Right lung (tissue), 10 donors: ENCODE data around the gene RBM27. TPM values are rescaled to one million over a fixed set of nuclear protein-coding genes. Genes with fewer than 3 reads are reported as not detected.
A peak's percentile ranks its signal among the peaks of the same experiment; 100 is the strongest.
"Not testable (repeated sequence)": the region's sequence is repeated elsewhere in the genome, so short reads cannot be mapped to it uniquely, and the experiment has no call there.

Experiments used
- DNase-seq, 2 donors: peaks; one replicate each; pipeline ENCODE4 v3.0.0-alpha.2; 2013
- long read RNA-seq, 8 donors: transcript quantifications; one replicate each; lab custom pipeline, GENCODE V29; 2026
- polyA plus RNA-seq, 5 donors: library from polyadenylated mRNA; unstranded; fragments of 120-200 nt; gene quantifications; one replicate each; pipeline versions ENCODE4 v1.2.1 to v1.2.3, GENCODE V29; 2013; ENCODE audit warnings: inconsistent platforms in 1 of 5, low replicate concordance in 1 of 5; ENCODE audit not compliant: insufficient read length in 5 of 5, insufficient read depth in 1 of 5

The RBM27 gene
- polyA plus RNA-seq: 10 to 100 TPM; 21.2 to 30.7 (median 28.5) TPM
- long read RNA-seq, donor 1: 0 reads
- long read RNA-seq, donor 2: 0 reads
- long read RNA-seq, donor 3: 0 reads
- long read RNA-seq, donor 4: 0 reads
- long read RNA-seq, donor 5: 0 reads
- long read RNA-seq, donor 6, full-length matches to known transcripts: 1 of 8 reads
- long read RNA-seq, donor 6, partial matches to known transcripts: 7 of 8 reads
- long read RNA-seq, donor 6, other reads (novel, unspliced or antisense): 0 of 8 reads
- long read RNA-seq, donor 7: 0 reads
- long read RNA-seq, donor 8: 0 reads

- peak; percentile 95 to 97 for DNase-seq
Measured at GRCh38 chr5:146203011-146203871, at the start of gene RBM27. TSS of gene RBM27 (plus strand) at chr5:146203605. CDS start at chr5:146203766, 161 bp downstream.

- no peak for DNase-seq
Measured at GRCh38 chr5:146158255-146158654, 45.1 kb upstream of the RBM27 start.

DNA sequence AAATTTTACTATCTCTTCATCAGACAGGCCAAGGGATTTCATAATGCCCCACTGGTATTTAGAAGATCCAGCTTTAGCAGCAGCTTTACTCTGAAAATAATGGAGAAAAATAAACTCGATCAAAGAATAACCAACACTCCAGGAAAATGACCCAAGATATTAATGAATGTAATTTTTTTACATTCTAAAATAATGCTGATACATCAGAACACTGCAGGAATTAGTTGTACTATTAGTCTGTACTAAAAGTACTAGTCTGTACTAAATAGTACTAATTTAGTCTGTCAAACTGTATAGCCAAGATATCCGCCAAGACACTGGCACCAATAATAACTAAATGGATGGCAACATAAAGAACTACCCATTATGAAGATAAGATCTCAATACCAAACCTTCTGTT is 39.0 kb upstream of the RBM27 start:
- DNase-seq: no peak

- DNase-seq: no peak
Measured at GRCh38 chr5:146165460-146165859, 37.9 kb upstream of the RBM27 start.

- DNase-seq: no peak
Measured at GRCh38 chr5:146165903-146166302, 37.5 kb upstream of the RBM27 start.

DNA sequence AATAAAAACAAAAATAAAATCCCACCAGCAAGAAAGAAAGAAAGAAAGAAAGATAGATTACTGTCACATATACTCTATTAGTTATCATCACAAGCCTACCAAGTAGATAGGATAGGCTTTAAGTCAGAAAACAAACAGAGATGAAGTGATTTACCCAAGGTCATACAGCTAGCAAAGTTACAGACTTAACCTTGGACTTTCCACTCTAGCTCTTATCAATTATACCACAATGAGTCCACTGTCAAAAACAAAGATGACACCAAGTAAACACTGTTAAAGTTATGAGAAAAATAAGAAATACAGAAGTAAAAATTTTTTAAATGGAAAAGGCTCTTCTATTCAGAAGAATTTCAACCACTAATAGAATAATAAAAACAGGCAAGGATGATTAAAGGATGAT is 34.3 kb upstream of the RBM27 start:
- no peak for DNase-seq

- DNase-seq: not testable (repeated sequence)
Measured at GRCh38 chr5:146173049-146173448, 30.4 kb upstream of the RBM27 start.

- no peak for DNase-seq
Measured at GRCh38 chr5:146173597-146173996, 29.8 kb upstream of the RBM27 start.

- no peak for DNase-seq
Measured at GRCh38 chr5:146176805-146177204, 26.6 kb upstream of the RBM27 start.

- DNase-seq: no peak
Measured at GRCh38 chr5:146179696-146180095, 23.7 kb upstream of the RBM27 start.

GRCh38 chr5:146183403-146183802 is 20.0 kb upstream of the RBM27 start:
- not testable (repeated sequence) for DNase-seq

- DNase-seq: no peak
Measured at GRCh38 chr5:146185161-146185560, 18.2 kb upstream of the RBM27 start.

DNA sequence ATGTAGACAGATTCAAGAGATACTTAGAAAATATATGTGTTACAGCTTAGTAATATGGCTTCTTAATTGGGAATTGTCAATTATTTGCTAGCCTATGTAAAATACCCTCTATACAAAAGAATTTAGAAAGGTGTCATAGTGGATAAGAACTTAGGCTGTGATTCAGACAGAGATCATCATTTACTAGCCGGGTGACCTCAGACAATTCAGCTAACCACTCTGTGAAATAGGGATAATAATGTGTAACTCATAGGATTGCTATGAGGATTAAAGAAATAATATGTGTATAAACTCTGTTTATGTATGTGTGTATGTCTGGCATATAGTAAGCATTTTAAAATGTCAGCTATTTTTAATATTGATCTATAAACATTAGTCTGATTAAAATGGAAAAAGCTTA is 15.0 kb upstream of the RBM27 start:
- DNase-seq: no peak

GRCh38 chr5:146192571-146193043 is 10.8 kb upstream of the RBM27 start:
- no peak for DNase-seq

DNA sequence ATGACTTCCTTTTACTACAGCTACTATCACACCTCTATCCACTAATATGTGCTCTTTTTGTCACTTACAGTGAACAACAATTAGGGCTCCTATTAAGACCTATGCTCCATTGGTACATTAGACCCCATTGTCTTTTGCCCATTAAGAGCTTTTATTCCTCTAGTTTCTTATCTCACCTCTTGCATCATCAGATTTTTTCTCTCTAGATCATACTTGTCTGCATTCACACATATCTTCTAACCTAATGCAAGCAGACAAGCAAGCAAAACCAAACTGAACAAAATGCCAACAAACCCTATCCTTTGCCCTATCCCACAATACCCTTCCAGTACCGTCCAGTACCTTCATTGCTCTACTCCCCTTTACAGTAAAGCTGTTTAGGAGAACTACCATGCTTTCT is 10.1 kb upstream of the RBM27 start:
- no peak for DNase-seq

GRCh38 chr5:146194997-146195396 is 8.4 kb upstream of the RBM27 start:
- not testable (repeated sequence) for DNase-seq

DNA sequence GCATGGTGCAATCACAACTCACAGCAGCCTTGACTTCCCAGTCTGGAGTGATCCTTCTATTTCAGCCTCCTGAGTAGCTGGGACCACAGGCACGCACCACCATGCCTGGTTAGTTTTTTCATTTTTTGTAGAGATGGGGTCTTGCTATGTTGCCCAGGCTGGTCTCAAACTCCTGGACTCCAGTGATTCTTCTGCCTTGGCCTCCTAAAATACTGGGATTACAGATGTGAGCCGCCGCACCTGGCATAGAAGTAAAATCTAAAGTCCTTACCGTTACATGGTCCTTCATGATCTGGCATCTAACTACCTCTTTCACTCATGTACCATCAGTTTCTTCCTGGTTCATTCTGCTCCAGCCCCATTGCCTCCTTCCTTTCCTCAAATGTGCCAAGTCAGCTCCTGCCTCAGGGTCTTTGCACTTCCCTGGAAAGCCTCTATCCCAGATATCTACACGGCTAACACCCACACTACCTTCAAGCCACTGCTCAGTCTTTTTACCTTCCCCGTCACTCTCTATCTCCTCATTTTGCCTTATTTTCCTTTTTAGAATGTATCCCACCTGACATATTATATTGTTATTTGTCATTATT is 6.9 kb upstream of the RBM27 start:
- no peak for DNase-seq

GRCh38 chr5:146199176-146199815 is 4.1 kb upstream of the RBM27 start:
- peak; percentile 64 to 78 for DNase-seq

GRCh38 chr5:146201795-146202194 is 1.6 kb upstream of the RBM27 start:
- not testable (repeated sequence) for DNase-seq

- no peak for DNase-seq
Measured at GRCh38 chr5:146203872-146204192, 427 bp downstream of the RBM27 start.

DNA sequence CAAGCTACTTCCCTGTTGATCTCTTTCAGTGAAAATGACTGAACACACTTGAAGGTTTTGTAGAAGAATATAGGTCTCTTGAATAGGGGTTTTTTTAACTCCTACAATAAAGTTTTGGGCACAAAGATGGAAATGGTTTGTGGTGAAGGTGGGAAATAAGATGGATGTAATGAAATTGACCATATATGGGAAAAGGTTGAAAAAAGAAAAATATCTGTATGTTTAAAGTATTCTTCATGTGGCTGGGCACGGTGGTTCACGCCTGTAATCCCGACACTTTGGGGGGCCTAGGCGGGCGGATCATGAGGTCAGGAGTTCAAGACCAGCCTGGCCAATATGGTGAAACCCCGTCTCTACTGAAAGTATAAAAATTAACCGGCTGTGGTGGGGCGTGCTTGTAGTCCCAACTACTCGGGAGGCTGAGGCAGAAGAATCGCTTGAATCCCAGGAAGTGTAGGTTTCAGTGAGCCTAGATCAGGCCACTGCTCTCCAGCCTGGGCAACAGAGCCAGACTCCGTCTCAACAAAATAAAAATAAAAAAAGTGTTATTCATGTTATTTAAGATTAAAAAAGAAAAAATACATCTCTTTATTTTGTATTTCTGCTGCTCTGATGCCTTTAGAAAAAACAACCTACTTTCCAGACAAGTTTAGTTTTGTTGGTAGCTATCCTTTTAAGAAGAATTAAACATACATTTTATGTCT is 2.2 kb downstream of the RBM27 start:
- no peak for DNase-seq
